Lung (tissue), 12 donors: ENCODE results near the gene TMEM125. TPM values are rescaled to one million over a fixed set of nuclear protein-coding genes. Genes with fewer than 3 reads are reported as not detected.

Experiments
- ATAC-seq: fragments of 200-7000 bp; cut with Tn5 transposase; one replicate; pipeline ENCODE4 v1.9.1; 2020; ENCODE audit warnings: moderate number of reproducible peaks; ENCODE audit not compliant: insufficient read depth, low FRiP score
- DNase-seq, 3 donors: peaks; one replicate each; pipeline ENCODE4 v3.0.0-alpha.2; 2013 to 2017
- H3K27ac ChIP-seq, 2 donors: one replicate each; pipeline ENCODE4 v1.5.1; 2013; ENCODE audit warnings: mild to moderate bottlenecking in 2 of 2, moderate library complexity in 2 of 2, control low read depth in 1 of 2, inconsistent platforms in 1 of 2, low read depth in 1 of 2, low read length in 1 of 2
- H3K27me3 ChIP-seq, 3 donors: one replicate each; pipeline ENCODE4 v1.5.1; 2013; ENCODE audit warnings: low read length in 2 of 3; ENCODE audit not compliant: control insufficient read depth in 3 of 3, insufficient read depth in 3 of 3
- H3K36me3 ChIP-seq, 4 donors: one replicate each; pipeline ENCODE4 v1.5.1; 2013; ENCODE audit warnings: low read length in 4 of 4, mild to moderate bottlenecking in 1 of 4, moderate library complexity in 1 of 4; ENCODE audit not compliant: control insufficient read depth in 4 of 4, insufficient read depth in 4 of 4
- H3K4me1 ChIP-seq, 5 donors: one replicate each; pipeline ENCODE4 v1.5.1; 2013; ENCODE audit warnings: low read length in 5 of 5, mild to moderate bottlenecking in 2 of 5, moderate library complexity in 1 of 5; ENCODE audit not compliant: control insufficient read depth in 5 of 5, insufficient read depth in 5 of 5
- H3K4me3 ChIP-seq: one replicate; pipeline ENCODE4 v1.5.1; 2013; ENCODE audit warnings: mild to moderate bottlenecking, control low read depth, moderate library complexity
- H3K9ac ChIP-seq, 2 donors: one replicate each; pipeline ENCODE4 v1.5.1; 2013; ENCODE audit warnings: low read length in 2 of 2, control low read depth in 1 of 2; ENCODE audit not compliant: insufficient read depth in 1 of 2
- H3K9me3 ChIP-seq, 4 donors: one replicate each; pipeline ENCODE4 v1.5.1; 2013; ENCODE audit warnings: low read length in 3 of 4, mild to moderate bottlenecking in 1 of 4, moderate library complexity in 1 of 4; ENCODE audit not compliant: control insufficient read depth in 4 of 4, insufficient read depth in 3 of 4
- CTCF ChIP-seq: IDR thresholded peaks from 2 replicates; pipeline ENCODE4 v1.5.1; 2012; ENCODE audit warnings: mild to moderate bottlenecking; ENCODE audit errors: control extremely low read depth, extremely low read depth
- WGBS, 2 donors: extraction: QIAGEN DNeasy Blood & Tissue Kit; methylation state at CpG; one replicate each; pipeline ENCODE4 v1.1.7; 2013; 5-methylcytosine and 5-hydroxymethylcytosine counted together
- polyA plus RNA-seq, 2 donors: library from polyadenylated mRNA; stranded (reverse); fragments of 200-250 nt; gene quantifications; one replicate each; pipeline ENCODE4 v1.2.1, GENCODE V29; 2013
- total RNA-seq, 2 donors: library from RNA; depleted of rRNA in 1 of 2; stranded (reverse); fragments of >200 nt in 1 of 2; gene quantifications; one replicate each; pipeline ENCODE4 v1.2.1, GENCODE V29; 2014 to 2021
- donor health status: control.
- donor health status: control.
- donor health status: Bipolar disorder and iron deficiency.
- donor health status: healthy.
- donor health status: DM: yes; HTN: yes; CAD: no.

Gene TMEM125
- total and polyA plus RNA-seq, 4 donors = 41.0 to 228 (median 114) TPM

- no peaks in the 10 kb centered on the region for H3K36me3 ChIP-seq
- H3K9me3 ChIP-seq = no peaks in the 10 kb centered on the region
- no peak overlapping the region for H3K27ac ChIP-seq
- peaks cover 3 to 19% (median 12%) of the 10 kb centered on the region in 5 donors for H3K4me1 ChIP-seq
- TF ChIP-seq CTCF = no peak
- no peaks in the 10 kb centered on the region for H3K27me3 ChIP-seq
- ATAC-seq = no peak
- no peak overlapping the region for H3K9ac ChIP-seq
- H3K4me3 ChIP-seq = no peak overlapping the region
- no peak for DNase-seq
- 90 to 95% methylated on average over 5 of the region's 5 CpGs for WGBS, 2 donors
Measured at GRCh38 chr1:43233631-43234030, 36.2 kb upstream of the TMEM125 start.

- H3K9me3 ChIP-seq = no peaks in the 10 kb centered on the region
- ATAC-seq (no peak), DNase-seq (no peak)
- WGBS, 2 donors = 95 to 97% methylated on average over 17 of the region's 17 CpGs
- H3K4me3 ChIP-seq = no peak overlapping the region
- no peaks in the 10 kb centered on the region for H3K36me3 ChIP-seq
- H3K4me1 ChIP-seq = peaks cover 3 to 19% (median 10%) of the 10 kb centered on the region in 5 donors
- TF ChIP-seq CTCF = no peak
- no peak overlapping the region for H3K9ac ChIP-seq
- H3K27me3 ChIP-seq = no peaks in the 10 kb centered on the region
- no peak overlapping the region for H3K27ac ChIP-seq
Measured at GRCh38 chr1:43234267-43234666, 35.5 kb upstream of the TMEM125 start.

- H3K9me3 ChIP-seq = no peaks in the 10 kb centered on the region
- no peak overlapping the region for H3K4me3 ChIP-seq
- no peak for DNase-seq
- H3K4me1 ChIP-seq = peaks cover 3 to 13% (median 6%) of the 10 kb centered on the region in 5 donors
- TF ChIP-seq CTCF = no peak
- ATAC-seq = no peak
- no peak overlapping the region for H3K27ac ChIP-seq
- no peaks in the 10 kb centered on the region for H3K27me3 ChIP-seq
- no peak overlapping the region for H3K9ac ChIP-seq
- WGBS, 2 donors = 85 to 93% methylated on average over 8 of the region's 8 CpGs
- H3K36me3 ChIP-seq = no peaks in the 10 kb centered on the region
Measured at GRCh38 chr1:43235040-43235439, 34.7 kb upstream of the TMEM125 start.

- ATAC-seq = no peak
- no peak overlapping the region for H3K27ac ChIP-seq
- H3K36me3 ChIP-seq = no peaks in the 10 kb centered on the region
- H3K4me1 ChIP-seq = peaks cover 3 to 7% (median 4%) of the 10 kb centered on the region in 5 donors
- no peaks in the 10 kb centered on the region for H3K9me3 ChIP-seq
- 73 to 74% methylated on average over 9 of the region's 9 CpGs for WGBS, 2 donors
- TF ChIP-seq CTCF = no peak
- no peak for DNase-seq
- H3K27me3 ChIP-seq = no peaks in the 10 kb centered on the region
- H3K9ac ChIP-seq = no peak overlapping the region
- no peak overlapping the region for H3K4me3 ChIP-seq
Measured at GRCh38 chr1:43235451-43236121, 34.2 kb upstream of the TMEM125 start.
